Tibial artery (tissue), 4 donors: ENCODE results near the gene S100A14.

Source experiments
- DNase-seq, 2 donors: peaks; one replicate each; pipeline ENCODE4 v3.0.0-alpha.2; 2019
- H3K27ac ChIP-seq, 2 donors: fragments of 200-600 bp; sonication (generic) in 1 of 2; 1 replicate in 1 of 2; 2 replicates in 1 of 2; pipeline ENCODE4 v1.5.1; 2018 to 2019; ENCODE audit warnings: mild to moderate bottlenecking in 1 of 2
- H3K27me3 ChIP-seq, 2 donors: fragments of 200-600 bp; sonication (generic) in 1 of 2; one replicate each; pipeline versions ENCODE4 v1.5.1 to v1.6.0; 2016 to 2019
- H3K36me3 ChIP-seq, 3 donors: fragments of 200-600 bp; sonication (generic) in 2 of 3; one replicate each; pipeline ENCODE4 v1.5.1; 2016 to 2019; ENCODE audit warnings: mild to moderate bottlenecking in 2 of 3
- H3K4me1 ChIP-seq, 4 donors: fragments of 200-600 bp; sonication (generic) in 2 of 4; 1 replicate in 3 of 4; 2 replicates in 1 of 4; pipeline ENCODE4 v1.5.1; 2016 to 2019
- H3K4me3 ChIP-seq, 2 donors: fragments of 200-600 bp; sonication (generic) in 1 of 2; 1 replicate in 1 of 2; 2 replicates in 1 of 2; pipeline ENCODE4 v1.5.1; 2018 to 2019; ENCODE audit warnings: mild to moderate bottlenecking in 2 of 2
- H3K9me3 ChIP-seq, 3 donors: fragments of 200-600 bp; sonication (generic) in 1 of 3; one replicate each; pipeline ENCODE4 v1.5.1; 2016 to 2019
- CTCF ChIP-seq, 2 experiments: fragments of 200-600 bp in 1 of 2; fragments of 450-650 bp in 1 of 2; IDR thresholded peaks; one replicate each; pipeline ENCODE4 v1.5.1; 2017 to 2019; ENCODE audit warnings: antibody characterized with exemption in 2 of 2, mild to moderate bottlenecking in 1 of 2, moderate library complexity in 1 of 2
- intact Hi-C: fragments of 100-400 bp; cut with DNase I; formaldehyde crosslinking; loops from one replicate; pipeline ENCODE4 v1.15.0; 2023; ENCODE audit warnings: low total_unique reads

S100A14 gene

GRCh38 chr1:153659175-153659534, 43.0 kb upstream of the S100A14 start:
- peak overlapping the region; percentile 56 to 72 for H3K4me3 ChIP-seq
- H3K36me3 ChIP-seq = peaks cover 35 to 44% (median 37%) of the 10 kb centered on the region in 3 donors
- no peak for TF ChIP-seq CTCF (IDR thresholded peaks at IDR 0.05)
- peaks cover 4 to 11% (median 10%) of the 10 kb centered on the region in 4 donors for H3K4me1 ChIP-seq
- peak overlapping the region; percentile 88 to 94 for H3K27ac ChIP-seq
- no peaks in the 10 kb centered on the region for H3K27me3 ChIP-seq
- intact Hi-C loops = no loop called here
- H3K9me3 ChIP-seq = no peaks in the 10 kb centered on the region
- no peak for DNase-seq

- Histone ChIP-seq H3K27ac (peak within 1 kb of the TSS; percentile 88 to 94), H3K27me3 (no peaks in the 10 kb centered on the region), H3K4me3 (peak within 1 kb of the TSS; percentile 56 to 72), H3K36me3 (peaks cover 29 to 38% (median 31%) of the 10 kb centered on the region in 3 donors), H3K9me3 (no peaks in the 10 kb centered on the region), H3K4me1 (peaks cover 4 to 11% (median 10%) of the 10 kb centered on the region in 4 donors)
- peak; percentile 92 to 96 for DNase-seq
- intact Hi-C loops = no loop called here
- peak in 1 of 2 experiments; percentile 25 for TF ChIP-seq CTCF (IDR thresholded peaks at IDR 0.05)
Observed at GRCh38 chr1:153658400-153659174, 42.5 kb upstream of the S100A14 start, which contains the start of gene SNAPIN. TSS of gene SNAPIN (plus strand) at chr1:153658703. CDS start at chr1:153658744, 41 bp downstream.

GRCh38 chr1:153655333-153655732, 39.2 kb upstream of the S100A14 start:
- no peaks in the 10 kb centered on the region for H3K9me3 ChIP-seq
- intact Hi-C loops = no loop called here
- H3K36me3 ChIP-seq = peaks cover 0 to 6% (median 0%) of the 10 kb centered on the region in 3 donors
- peaks cover 4 to 13% (median 11%) of the 10 kb centered on the region in 4 donors for H3K4me1 ChIP-seq
- TF ChIP-seq CTCF (IDR thresholded peaks at IDR 0.05) = no peak
- H3K4me3 ChIP-seq = no peak overlapping the region
- DNase-seq = peak in 1 of 2 donors; percentile 37
- no peak overlapping the region for H3K27ac ChIP-seq
- H3K27me3 ChIP-seq = no peaks in the 10 kb centered on the region

DNA sequence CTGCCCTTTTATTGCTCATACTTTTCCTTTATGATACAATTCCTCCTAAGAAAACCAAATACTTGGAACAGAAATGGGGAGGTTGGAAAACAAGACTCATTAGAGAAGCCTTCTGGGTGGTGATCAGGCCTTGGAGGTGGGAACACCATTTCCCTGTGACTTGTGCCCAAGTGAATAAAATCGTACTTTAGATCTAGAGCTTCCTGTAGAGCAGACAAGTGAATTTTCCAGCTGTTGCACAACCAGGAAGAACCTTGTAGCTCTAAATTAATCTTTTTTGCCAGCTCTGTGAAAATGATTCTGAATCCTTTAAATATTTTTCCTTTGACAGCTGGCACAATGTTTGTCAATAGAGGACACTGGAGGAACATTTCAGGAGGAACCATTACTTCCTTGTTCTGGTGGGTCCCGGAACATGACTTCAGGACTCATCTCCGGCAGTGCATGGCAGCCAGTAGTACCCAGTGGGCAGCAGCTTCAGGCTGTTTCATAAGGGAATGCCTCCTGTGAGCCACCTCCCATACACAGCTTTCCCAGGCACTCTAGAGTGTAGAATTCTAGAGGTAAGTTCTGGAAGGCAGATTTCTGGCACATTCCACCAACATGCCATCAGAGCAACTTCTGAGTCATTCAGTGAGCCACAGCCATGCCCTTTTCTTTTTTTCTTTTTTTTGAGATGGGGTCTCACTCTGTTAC, 36.8 kb upstream of the S100A14 start:
- no peaks in the 10 kb centered on the region for H3K9me3 ChIP-seq
- intact Hi-C loops = no loop called here
- H3K27me3 ChIP-seq = no peaks in the 10 kb centered on the region
- DNase-seq = peak in 1 of 2 donors; percentile 61
- no peak overlapping the region for H3K4me3 ChIP-seq
- H3K27ac ChIP-seq = peak overlapping the region in 1 of 2 donors; percentile 23
- no peak for TF ChIP-seq CTCF (IDR thresholded peaks at IDR 0.05)
- H3K4me1 ChIP-seq = peaks cover 0 to 16% (median 5%) of the 10 kb centered on the region in 4 donors
- H3K36me3 ChIP-seq = no peaks in the 10 kb centered on the region

GRCh38 chr1:153651771-153652170, 35.6 kb upstream of the S100A14 start:
- intact Hi-C loops = no loop called here
- Histone ChIP-seq H3K9me3 (no peaks in the 10 kb centered on the region), H3K27ac (no peak overlapping the region), H3K4me3 (no peak overlapping the region), H3K36me3 (peaks cover 0 to 3% (median 3%) of the 10 kb centered on the region in 3 donors), H3K27me3 (no peaks in the 10 kb centered on the region), H3K4me1 (peaks cover 0 to 16% (median 5%) of the 10 kb centered on the region in 4 donors)
- peak in 1 of 2 donors; percentile 48 for DNase-seq
- no peak for TF ChIP-seq CTCF (IDR thresholded peaks at IDR 0.05)
